GM12864 (cell line): Measurements from ENCODE around the gene MRPL20.

ENCODE experiments used
- DNase-seq: peaks from one replicate; pipeline ENCODE4 v3.0.0-alpha.2; 2011; ENCODE audit warnings: low read depth
- H3K4me3 ChIP-seq: 2 replicates; pipeline ENCODE4 v1.5.1; 2011; ENCODE audit warnings: mild to moderate bottlenecking, low read depth, low read length, control low read depth
- TF ChIP-seq, protein P1 (sequence below): IDR thresholded peaks from 2 replicates; pipeline ENCODE4 v1.5.1; 2011; ENCODE audit warnings: low read depth, mild to moderate bottlenecking, moderate library complexity, low read length, control low read depth, inconsistent platforms; ENCODE audit errors: missing control alignments

MRPL20 gene

GRCh38 chr1:1426496-1427105, 19.5 kb upstream of the MRPL20 start:
- H3K4me3 ChIP-seq, result no peak overlapping the region
- DNase-seq, result no peak
- TF ChIP-seq, protein P1, sequence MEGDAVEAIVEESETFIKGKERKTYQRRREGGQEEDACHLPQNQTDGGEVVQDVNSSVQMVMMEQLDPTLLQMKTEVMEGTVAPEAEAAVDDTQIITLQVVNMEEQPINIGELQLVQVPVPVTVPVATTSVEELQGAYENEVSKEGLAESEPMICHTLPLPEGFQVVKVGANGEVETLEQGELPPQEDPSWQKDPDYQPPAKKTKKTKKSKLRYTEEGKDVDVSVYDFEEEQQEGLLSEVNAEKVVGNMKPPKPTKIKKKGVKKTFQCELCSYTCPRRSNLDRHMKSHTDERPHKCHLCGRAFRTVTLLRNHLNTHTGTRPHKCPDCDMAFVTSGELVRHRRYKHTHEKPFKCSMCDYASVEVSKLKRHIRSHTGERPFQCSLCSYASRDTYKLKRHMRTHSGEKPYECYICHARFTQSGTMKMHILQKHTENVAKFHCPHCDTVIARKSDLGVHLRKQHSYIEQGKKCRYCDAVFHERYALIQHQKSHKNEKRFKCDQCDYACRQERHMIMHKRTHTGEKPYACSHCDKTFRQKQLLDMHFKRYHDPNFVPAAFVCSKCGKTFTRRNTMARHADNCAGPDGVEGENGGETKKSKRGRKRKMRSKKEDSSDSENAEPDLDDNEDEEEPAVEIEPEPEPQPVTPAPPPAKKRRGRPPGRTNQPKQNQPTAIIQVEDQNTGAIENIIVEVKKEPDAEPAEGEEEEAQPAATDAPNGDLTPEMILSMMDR, result no peak

DNA sequence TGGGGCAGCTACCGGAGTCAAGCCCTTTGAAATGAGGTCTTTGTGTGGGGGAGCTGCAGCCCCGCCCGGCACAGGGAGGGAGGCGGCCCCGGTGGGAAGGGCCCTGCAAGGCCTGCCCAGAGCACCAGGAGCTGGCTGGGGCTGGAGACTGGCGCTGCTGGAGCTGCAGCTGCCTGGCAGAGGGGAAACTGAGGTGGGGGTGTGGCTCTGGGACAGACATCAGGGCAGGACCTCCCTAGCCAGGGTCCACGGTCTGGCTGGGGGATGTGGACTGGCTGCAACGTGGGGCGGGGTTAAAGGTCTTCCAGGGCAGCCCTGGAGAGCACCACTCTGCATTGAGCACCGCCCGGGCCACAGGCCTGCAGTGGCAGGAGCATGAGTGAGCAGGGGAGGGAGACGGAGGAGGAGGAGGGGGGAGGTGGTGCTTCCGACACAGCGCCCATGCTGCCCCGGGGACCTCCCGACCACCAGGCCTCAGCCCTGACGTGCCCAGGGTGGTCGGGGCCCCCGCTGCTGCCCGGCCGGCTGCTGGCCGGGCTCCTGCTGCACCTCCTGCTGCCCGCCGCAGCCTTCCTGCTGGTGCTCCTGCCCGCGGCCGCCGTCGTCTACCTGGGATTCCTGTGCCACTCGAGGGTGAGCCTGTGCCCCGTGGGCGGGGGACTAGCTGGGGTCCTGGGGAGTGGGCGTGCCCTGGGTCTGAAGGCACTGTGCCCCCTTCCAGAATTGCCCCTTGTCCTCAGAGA, 18.8 kb upstream of the MRPL20 start:
- TF ChIP-seq, protein P1, result no peak
- DNase-seq, result no peak
- no peak overlapping the region for H3K4me3 ChIP-seq

- DNase-seq, result no peak
- no peak overlapping the region for H3K4me3 ChIP-seq
- TF ChIP-seq, protein P1, result no peak
These were observed 18.3 kb upstream of the MRPL20 start for GRCh38 chr1:1425426-1425752.

DNA sequence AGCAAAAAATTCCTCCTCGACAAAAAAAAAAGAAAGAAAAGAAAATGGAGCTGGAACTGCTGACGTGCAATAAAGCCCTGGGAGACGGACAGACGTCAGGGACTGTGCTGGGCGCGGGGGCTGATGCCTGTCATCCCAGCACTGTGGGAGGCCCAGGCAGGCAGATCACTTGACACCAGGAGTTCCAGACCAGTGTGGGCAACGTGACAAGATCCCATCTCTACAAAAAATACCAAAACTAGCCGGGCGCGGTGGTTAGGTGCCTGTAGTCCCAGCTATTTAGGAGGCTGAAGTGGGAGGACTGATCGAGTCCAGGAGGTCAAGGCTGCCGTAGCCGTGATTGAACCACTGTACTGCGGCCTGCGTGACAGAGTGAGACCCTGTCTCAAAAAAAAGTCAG, 17.6 kb upstream of the MRPL20 start:
- TF ChIP-seq, protein P1, result no peak
- H3K4me3 ChIP-seq, result no peak overlapping the region
- DNase-seq, result no peak

DNA sequence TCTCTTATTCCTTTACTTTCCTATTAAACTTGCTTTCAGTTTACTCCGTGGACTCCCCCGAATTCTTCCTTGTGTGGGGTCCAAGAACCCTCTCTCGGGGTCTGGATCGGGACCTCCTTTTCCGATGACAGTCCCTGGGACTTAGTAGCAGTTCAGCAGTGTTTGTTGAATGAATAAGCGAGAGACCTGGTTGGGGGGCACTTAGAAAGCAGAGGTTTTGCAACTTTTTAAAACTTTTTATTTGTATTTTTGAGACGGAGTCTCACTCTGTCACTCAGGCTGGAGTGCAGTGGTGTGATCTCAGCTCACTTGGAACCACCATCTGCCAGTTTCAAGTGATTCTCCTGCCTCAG, 16.1 kb upstream of the MRPL20 start:
- H3K4me3 ChIP-seq, result no peak overlapping the region
- TF ChIP-seq, protein P1, result no peak
- no peak for DNase-seq

GRCh38 chr1:1422465-1423244, 15.6 kb upstream of the MRPL20 start:
- no peak for DNase-seq

More at GRCh38 chr1:1422465-1423244, 15.6 kb upstream of the MRPL20 start:
- TF ChIP-seq, protein P1, result no peak
- H3K4me3 ChIP-seq, result no peak overlapping the region
